ENCODE data around the gene SSC4D.
"Not testable (repeated sequence)": the region's sequence is repeated elsewhere in the genome, so short reads cannot be mapped to it uniquely, and the experiment has no call there.

DNA sequence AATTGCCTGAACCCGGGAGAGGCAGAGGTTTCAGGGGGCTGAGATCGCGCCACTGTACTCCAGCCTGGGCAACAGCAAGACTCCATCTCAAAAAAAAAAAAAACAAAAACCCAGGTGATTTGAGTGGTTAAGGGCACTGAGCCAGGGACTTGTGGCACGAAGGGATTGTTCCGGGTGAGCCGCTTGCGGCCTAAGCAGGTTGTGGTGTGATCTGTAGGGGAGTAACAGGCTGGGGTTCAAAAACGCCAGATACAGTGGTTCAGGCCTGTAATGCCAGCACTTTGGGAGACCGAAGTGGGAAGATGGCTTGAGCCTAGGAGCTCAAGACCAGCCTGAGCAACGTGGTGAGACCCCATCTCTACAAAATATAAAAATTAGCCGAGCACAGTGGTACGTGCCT is 34.3 kb upstream of the SSC4D start:
- not testable (repeated sequence) for TF ChIP-seq BHLHE40 (IDR thresholded peaks at IDR 0.05; ENCODE audit: borderline replicate concordance); SUZ12 (IDR thresholded peaks at IDR 0.05); L3MBTL2 (conservative IDR thresholded peaks at IDR 0.05)

Data from HEK293T (cell line).